Endothelial cell of umbilical vein (primary cell): Measurements from ENCODE around the gene TSKU.

ENCODE experiments used
- CTCF ChIP-seq, 2 donors: IDR thresholded peaks; 1 replicate in 1 of 2; 2 replicates in 1 of 2; pipeline ENCODE4 v1.5.1; 2011; ENCODE audit warnings: low read length in 2 of 2, mild to moderate bottlenecking in 2 of 2, moderate library complexity in 2 of 2, control low read depth in 1 of 2, inconsistent platforms in 1 of 2, low read depth in 1 of 2; ENCODE audit not compliant: insufficient read depth in 1 of 2; ENCODE audit errors: extremely low read depth in 1 of 2
- EZH2 ChIP-seq: IDR thresholded peaks from 2 replicates; pipeline ENCODE4 v1.6.1; 2012; ENCODE audit warnings: borderline replicate concordance, low read depth, mild to moderate bottlenecking, moderate library complexity, low read length, inconsistent platforms; ENCODE audit not compliant: severe bottlenecking
- FOS ChIP-seq: IDR thresholded peaks from 2 replicates; pipeline ENCODE4 v1.6.1; 2011; ENCODE audit warnings: mild to moderate bottlenecking, low read length, moderate library complexity, borderline replicate concordance; ENCODE audit not compliant: insufficient read depth
- JUN ChIP-seq: IDR thresholded peaks from 2 replicates; pipeline ENCODE4 v1.6.1; 2011; ENCODE audit warnings: borderline replicate concordance, low read depth; ENCODE audit not compliant: insufficient read length, insufficient read depth
- MAX ChIP-seq: IDR thresholded peaks from 2 replicates; pipeline ENCODE4 v1.6.1; 2011; ENCODE audit not compliant: insufficient read depth, insufficient read length
- MYC ChIP-seq: IDR thresholded peaks from one replicate; pipeline ENCODE4 v1.6.1; 2011; ENCODE audit warnings: mild to moderate bottlenecking, low read depth, low read length
- POLR2A ChIP-seq: IDR thresholded peaks from 2 replicates; pipeline ENCODE4 v1.6.1; 2012; ENCODE audit warnings: low read depth, mild to moderate bottlenecking, control low read depth, low read length
- POLR2AphosphoS5 ChIP-seq: IDR thresholded peaks from 2 replicates; pipeline ENCODE4 v1.6.1; 2012; ENCODE audit warnings: low read depth, mild to moderate bottlenecking, control low read depth, low read length, moderate library complexity; ENCODE audit not compliant: insufficient read depth

- TF ChIP-seq MAX (no peak), CTCF (IDR thresholded peaks at IDR 0.05; ENCODE audit: extremely low read depth in 1 of 2, insufficient read depth in 1 of 2, low read depth in 1 of 2, low read length in 2 of 2) (no peak), MYC (no peak), POLR2AphosphoS5 (no peak), FOS (no peak), POLR2A (no peak), EZH2 (no peak), JUN (no peak)
Measured at GRCh38 chr11:76789443-76789719, 6.2 kb downstream of the TSKU start.
